NB4 (cell line): ENCODE data around the gene CDK8.

Experiments
- CTCF ChIP-seq: IDR thresholded peaks from one replicate; pipeline ENCODE4 v1.5.1; 2012; ENCODE audit warnings: low read depth, low read length
- MAX ChIP-seq: IDR thresholded peaks from 2 replicates; pipeline ENCODE4 v1.6.1; 2011; ENCODE audit warnings: low read depth, low read length
- MYC ChIP-seq: IDR thresholded peaks from 2 replicates; pipeline ENCODE4 v1.6.1; 2011; ENCODE audit warnings: low read depth, low read length
- POLR2A ChIP-seq: IDR thresholded peaks from 2 replicates; pipeline ENCODE4 v1.6.1; 2011; ENCODE audit warnings: mild to moderate bottlenecking; ENCODE audit not compliant: insufficient read length; ENCODE audit errors: extremely low read depth

DNA sequence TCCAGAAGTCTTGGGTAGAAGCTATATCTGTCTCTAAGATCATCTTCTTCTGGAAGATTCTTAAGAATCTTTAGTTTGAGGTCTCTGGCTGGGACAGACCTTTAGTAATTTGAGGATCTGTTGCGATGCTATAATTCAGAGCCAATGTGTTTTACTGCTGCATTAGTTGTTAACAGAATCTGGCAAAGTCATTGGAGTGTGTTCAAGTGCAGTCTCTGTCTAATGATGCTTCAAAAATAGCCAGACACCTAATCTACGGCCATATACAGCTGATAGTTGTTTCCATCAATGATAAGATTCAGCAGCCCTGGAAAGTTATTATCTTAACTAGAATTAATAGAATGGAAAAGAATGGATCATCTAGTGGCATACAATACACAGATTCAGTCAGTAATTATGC lies 72.6 kb downstream of the CDK8 start:
- no peak for TF ChIP-seq CTCF
- TF ChIP-seq MAX, result no peak
- no peak for TF ChIP-seq POLR2A
- TF ChIP-seq MYC, result no peak
